Activated B cell treated with CpG ODN at 0.5 μM for 24 hours (primary cell): ENCODE data around the gene CHD3. TPM values are rescaled to one million over a fixed set of nuclear protein-coding genes. Genes with fewer than 3 reads are reported as not detected.
"Not testable (repeated sequence)": the region's sequence is repeated elsewhere in the genome, so short reads cannot be mapped to it uniquely, and the experiment has no call there.

Source experiments
- ATAC-seq: fragments of 200-7000 bp; cut with Tn5 transposase; one replicate; pipeline ENCODE4 v1.10.0; 2021; ENCODE audit warnings: low read depth, mild to moderate bottlenecking, moderate library complexity
- CTCF ChIA-PET: fragments of 350-600 bp; sonication (Branson Sonifier 250); formaldehyde crosslinking; loops from one replicate; lab custom pipeline; 2021; ENCODE audit warnings: antibody characterized with exemption; lab: Charles Lee
- POLR2A ChIA-PET: fragments of 350-600 bp; sonication (Branson Sonifier 250); formaldehyde crosslinking; loops from one replicate; lab custom pipeline; 2021; ENCODE audit warnings: antibody characterized with exemption; lab: Charles Lee
- DNase-seq: peaks from one replicate; pipeline ENCODE4 v3.0.0; 2022
- H3K27ac Mint-ChIP-seq: one replicate; pipeline ENCODE4 v1.8.0; 2020; ENCODE audit warnings: mixed read lengths
- H3K27me3 Mint-ChIP-seq: one replicate; pipeline ENCODE4 v1.8.0; 2021; ENCODE audit warnings: mixed read lengths
- H3K36me3 Mint-ChIP-seq: one replicate; pipeline ENCODE4 v1.8.0; 2021; ENCODE audit warnings: low read depth, mixed read lengths
- H3K4me1 Mint-ChIP-seq: one replicate; pipeline ENCODE4 v1.8.0; 2021; ENCODE audit warnings: mixed read lengths
- H3K4me3 Mint-ChIP-seq: one replicate; pipeline ENCODE4 v1.8.0; 2020; ENCODE audit warnings: mild to moderate bottlenecking, mixed read lengths
- H3K9me3 Mint-ChIP-seq: one replicate; pipeline ENCODE4 v1.8.0; 2020; ENCODE audit warnings: mixed read lengths
- intact Hi-C: fragments of 100-400 bp; cut with micrococcal nuclease; formaldehyde crosslinking; loops from one replicate; pipeline ENCODE4 v1.15.1; 2024
- total RNA-seq: library from RNA; stranded (reverse); gene quantifications from 2 replicates; pipeline ENCODE4 v1.2.3, GENCODE V29; 2022
- TF ChIP-seq, protein P1 (sequence below): fragments of 200-600 bp; IDR thresholded peaks from one replicate; pipeline ENCODE4 v1.8.0; 2022; ENCODE audit warnings: antibody characterized with exemption, mild to moderate bottlenecking

CHD3 gene
- total RNA-seq, 1 donor from 2014 or later = 109 TPM

DNA sequence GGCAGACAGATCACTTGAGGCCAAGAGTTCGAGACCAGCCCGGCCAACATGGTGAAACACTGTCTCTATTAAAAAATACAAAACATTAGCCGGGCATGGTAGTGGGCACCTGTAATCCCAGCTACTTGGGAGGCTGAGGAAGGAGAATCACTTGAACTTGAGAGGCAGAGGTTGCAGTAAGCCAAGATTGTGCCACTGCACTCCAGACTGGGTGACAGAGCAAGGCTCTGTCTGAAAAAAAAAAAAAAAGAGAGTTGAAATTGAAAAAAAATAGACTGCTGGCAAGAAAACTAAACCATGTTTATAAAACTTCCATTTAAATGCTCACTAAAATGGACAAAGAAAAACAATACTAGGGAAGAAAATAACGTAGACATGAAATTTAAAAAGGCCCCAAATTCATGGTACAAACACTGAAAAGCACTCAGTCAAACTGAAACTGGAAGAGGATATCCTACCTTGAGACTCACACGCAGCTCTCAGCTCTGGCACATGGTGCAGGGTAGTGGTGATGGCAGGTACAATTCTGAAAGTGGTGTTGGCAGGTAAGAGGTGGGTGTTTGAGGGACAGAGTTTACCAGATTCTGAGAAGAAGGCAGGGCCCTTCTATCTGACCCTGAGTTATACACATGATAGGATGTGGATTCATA, 62.7 kb downstream of the CHD3 start:
- Mint-ChIP-seq H3K4me3 (no peak overlapping the region), H3K27me3 (no peaks in the 10 kb centered on the region), H3K36me3 (peaks cover 38% of the 10 kb centered on the region), H3K9me3 (no peaks in the 10 kb centered on the region), H3K27ac (peak overlapping the region; percentile 86), H3K4me1 (peaks cover 10% of the 10 kb centered on the region)
- peak; percentile 87 for ATAC-seq
- ChIA-PET CTCF (no interaction called here), POLR2A (interaction anchor here (0.7 kb wide), 2 partner anchors 11 to 75 kb away, joined by 4 to 6 read pairs; no protein-coding TSS in a partner anchor)
- TF ChIP-seq, protein P1, sequence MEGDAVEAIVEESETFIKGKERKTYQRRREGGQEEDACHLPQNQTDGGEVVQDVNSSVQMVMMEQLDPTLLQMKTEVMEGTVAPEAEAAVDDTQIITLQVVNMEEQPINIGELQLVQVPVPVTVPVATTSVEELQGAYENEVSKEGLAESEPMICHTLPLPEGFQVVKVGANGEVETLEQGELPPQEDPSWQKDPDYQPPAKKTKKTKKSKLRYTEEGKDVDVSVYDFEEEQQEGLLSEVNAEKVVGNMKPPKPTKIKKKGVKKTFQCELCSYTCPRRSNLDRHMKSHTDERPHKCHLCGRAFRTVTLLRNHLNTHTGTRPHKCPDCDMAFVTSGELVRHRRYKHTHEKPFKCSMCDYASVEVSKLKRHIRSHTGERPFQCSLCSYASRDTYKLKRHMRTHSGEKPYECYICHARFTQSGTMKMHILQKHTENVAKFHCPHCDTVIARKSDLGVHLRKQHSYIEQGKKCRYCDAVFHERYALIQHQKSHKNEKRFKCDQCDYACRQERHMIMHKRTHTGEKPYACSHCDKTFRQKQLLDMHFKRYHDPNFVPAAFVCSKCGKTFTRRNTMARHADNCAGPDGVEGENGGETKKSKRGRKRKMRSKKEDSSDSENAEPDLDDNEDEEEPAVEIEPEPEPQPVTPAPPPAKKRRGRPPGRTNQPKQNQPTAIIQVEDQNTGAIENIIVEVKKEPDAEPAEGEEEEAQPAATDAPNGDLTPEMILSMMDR = no peak
- intact Hi-C loops = loop anchor here (2.0 kb wide), 1 partner anchor 18 kb away; the partner anchor contains the start of gene CNTROB
- no peak for DNase-seq

GRCh38 chr17:7953266-7953665, 64.7 kb downstream of the CHD3 start:
- H3K36me3 Mint-ChIP-seq = peaks cover 23% of the 10 kb centered on the region
- H3K27me3 Mint-ChIP-seq, ATAC-seq, H3K9me3 Mint-ChIP-seq, intact Hi-C loops, H3K4me3 Mint-ChIP-seq, POLR2A ChIA-PET, DNase-seq, H3K27ac Mint-ChIP-seq: not testable (repeated sequence)
- CTCF ChIA-PET = interaction anchor here (0.6 to 1.3 kb wide), 3 partner anchors 14 to 131 kb away, joined by 3 read pairs; no protein-coding TSS in a partner anchor
- H3K4me1 Mint-ChIP-seq = peaks cover 10% of the 10 kb centered on the region

DNA sequence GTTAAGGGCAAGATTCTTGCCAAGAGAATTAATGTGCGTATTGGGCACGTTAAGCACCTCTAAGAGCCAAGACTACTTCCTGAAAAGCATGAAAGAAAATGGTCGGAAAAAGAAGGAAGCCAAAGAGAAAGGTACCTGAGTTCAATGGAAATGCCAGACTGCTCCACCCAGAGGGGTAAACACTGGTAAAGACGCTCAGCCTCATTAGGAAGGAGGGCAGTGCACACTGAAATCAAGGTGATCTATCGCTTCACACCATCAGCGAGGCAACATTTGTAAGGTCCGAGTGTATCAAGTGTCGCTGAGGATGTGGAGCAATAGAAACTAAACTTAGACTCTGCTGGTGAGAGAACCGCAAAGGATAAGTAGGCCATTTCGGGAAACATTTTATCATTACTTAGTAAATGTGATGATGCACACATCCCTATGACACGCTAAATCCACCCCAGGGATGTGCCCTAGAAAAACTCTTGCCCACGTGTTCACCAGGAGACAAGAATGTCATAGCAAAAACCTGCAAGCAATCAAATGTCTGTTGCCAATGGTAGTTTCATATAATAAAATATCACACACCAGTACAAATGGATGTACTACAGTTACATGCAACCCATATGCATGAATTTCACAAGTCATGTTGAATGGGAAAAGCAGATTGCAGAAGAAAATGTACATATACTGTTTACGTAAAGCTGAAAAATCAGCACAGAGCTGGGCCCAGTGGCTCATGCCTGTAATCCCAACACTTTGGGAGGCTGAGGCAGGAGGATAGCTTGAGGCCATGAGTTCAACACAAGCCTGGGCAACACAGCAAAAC, 67.0 kb downstream of the CHD3 start:
- Mint-ChIP-seq H3K9me3 (no peaks in the 10 kb centered on the region), H3K36me3 (peaks cover 1% of the 10 kb centered on the region), H3K4me1 (peaks cover 10% of the 10 kb centered on the region), H3K4me3 (no peak overlapping the region), H3K27ac (no peak overlapping the region), H3K27me3 (peaks cover 6% of the 10 kb centered on the region)
- DNase-seq (no peak), ATAC-seq (no peak)
- TF ChIP-seq, protein P1 = no peak
- intact Hi-C loops = no loop called here
- ChIA-PET POLR2A (interaction anchor here (0.7 kb wide), 1 partner anchor 47 kb away, joined by 3 read pairs; no protein-coding TSS in a partner anchor), CTCF (no interaction called here)

GRCh38 chr17:7956228-7956965, 67.8 kb downstream of the CHD3 start:
- H3K4me3 Mint-ChIP-seq = no peak overlapping the region
- CTCF ChIA-PET = no interaction called here
- H3K27ac Mint-ChIP-seq = no peak overlapping the region
- no peaks in the 10 kb centered on the region for H3K9me3 Mint-ChIP-seq
- H3K27me3 Mint-ChIP-seq = peaks cover 8% of the 10 kb centered on the region
- TF ChIP-seq, protein P1 = no peak
- intact Hi-C loops = no loop called here
- peaks cover 7% of the 10 kb centered on the region for H3K4me1 Mint-ChIP-seq
- H3K36me3 Mint-ChIP-seq = no peaks in the 10 kb centered on the region
- POLR2A ChIA-PET = no interaction called here
- no peak for ATAC-seq
- DNase-seq = no peak

GRCh38 chr17:7959503-7960253, 71.1 kb downstream of the CHD3 start:
- H3K4me1 Mint-ChIP-seq = no peaks in the 10 kb centered on the region
- H3K36me3 Mint-ChIP-seq = no peaks in the 10 kb centered on the region
- ATAC-seq (no peak), DNase-seq (no peak)
- H3K27me3 Mint-ChIP-seq = peaks cover 14% of the 10 kb centered on the region
- no peaks in the 10 kb centered on the region for H3K9me3 Mint-ChIP-seq
- intact Hi-C loops = no loop called here
- ChIA-PET POLR2A (no interaction called here), CTCF (no interaction called here)
- no peak overlapping the region for H3K4me3 Mint-ChIP-seq
- no peak overlapping the region for H3K27ac Mint-ChIP-seq
- TF ChIP-seq, protein P1 = no peak
